ES-I3 (cell line): ENCODE results near the gene MCM9.

Experiments used
- H3K36me3 ChIP-seq: 2 replicates; pipeline ENCODE4 v1.6.1; 2013; ENCODE audit warnings: mild to moderate bottlenecking, low read length, control low read depth, moderate library complexity; ENCODE audit not compliant: insufficient read depth
- H3K4me1 ChIP-seq: 2 replicates; pipeline ENCODE4 v1.6.1; 2013; ENCODE audit warnings: mild to moderate bottlenecking, control low read depth, low read length; ENCODE audit not compliant: insufficient read depth
- H3K9ac ChIP-seq: 2 replicates; pipeline ENCODE4 v1.6.1; 2013; ENCODE audit warnings: low read depth, mild to moderate bottlenecking, low read length, moderate library complexity
- H3K9me3 ChIP-seq: 2 replicates; pipeline ENCODE4 v1.6.1; 2013; ENCODE audit warnings: mild to moderate bottlenecking, low read length, moderate library complexity; ENCODE audit not compliant: control insufficient read depth, insufficient read depth

The MCM9 gene

GRCh38 chr6:118894425-118895260, 40.3 kb downstream of the MCM9 start:
- Histone ChIP-seq H3K4me1 (peaks cover 9% of the 10 kb centered on the region), H3K36me3 (peaks cover 4% of the 10 kb centered on the region; the same call in 1 of the 2 replicates), H3K9me3 (no peaks in the 10 kb centered on the region), H3K9ac (peak overlapping the region; percentile 98)

GRCh38 chr6:118893807-118894424, 41.0 kb downstream of the MCM9 start, which contains the start of gene ASF1A:
Gene ASF1A (plus strand): TSS chr6:118894152. CDS start chr6:118894414, 262 bp downstream.
- Histone ChIP-seq H3K9me3 (no peaks in the 10 kb centered on the region), H3K4me1 (peaks cover 7% of the 10 kb centered on the region), H3K36me3 (peaks cover 3% of the 10 kb centered on the region; the same call in 1 of the 2 replicates), H3K9ac (peak within 1 kb of the TSS; percentile 98)

- H3K4me1 ChIP-seq: peaks cover 7% of the 10 kb centered on the region
- no peaks in the 10 kb centered on the region for H3K36me3 ChIP-seq
- no peaks in the 10 kb centered on the region for H3K9me3 ChIP-seq
Measured at GRCh38 chr6:118893064-118893806, 41.7 kb downstream of the MCM9 start.

GRCh38 chr6:118892355-118892991, 42.5 kb downstream of the MCM9 start:
- Histone ChIP-seq H3K36me3 (no peaks in the 10 kb centered on the region), H3K9ac (peak overlapping the region; percentile 82), H3K4me1 (peaks cover 7% of the 10 kb centered on the region), H3K9me3 (no peaks in the 10 kb centered on the region)

More at GRCh38 chr6:118893064-118893806, 41.7 kb downstream of the MCM9 start:
- H3K9ac ChIP-seq: peak overlapping the region; percentile 82

- no peaks in the 10 kb centered on the region for H3K36me3 ChIP-seq
- no peaks in the 10 kb centered on the region for H3K9me3 ChIP-seq
- peaks cover 7% of the 10 kb centered on the region; the same call in 1 of the 2 replicates for H3K4me1 ChIP-seq
- no peak overlapping the region for H3K9ac ChIP-seq
Measured at GRCh38 chr6:118890997-118891790, 43.8 kb downstream of the MCM9 start.

- H3K36me3 ChIP-seq: no peaks in the 10 kb centered on the region
- H3K9ac ChIP-seq: no peak overlapping the region
Measured at GRCh38 chr6:118889163-118889562, 45.8 kb downstream of the MCM9 start.

GRCh38 chr6:118886641-118887040, 48.3 kb downstream of the MCM9 start:
- Histone ChIP-seq H3K4me1 (peaks cover 11% of the 10 kb centered on the region), H3K36me3 (no peaks in the 10 kb centered on the region), H3K9me3 (no peaks in the 10 kb centered on the region), H3K9ac (no peak overlapping the region)

More at GRCh38 chr6:118889163-118889562, 45.8 kb downstream of the MCM9 start:
- Histone ChIP-seq H3K9me3 (no peaks in the 10 kb centered on the region), H3K4me1 (peaks cover 7% of the 10 kb centered on the region; the same call in 1 of the 2 replicates)

- no peak overlapping the region for H3K9ac ChIP-seq
- peaks cover 13% of the 10 kb centered on the region for H3K4me1 ChIP-seq
- no peaks in the 10 kb centered on the region for H3K36me3 ChIP-seq
- H3K9me3 ChIP-seq: no peaks in the 10 kb centered on the region
Measured at GRCh38 chr6:118882314-118882905, 52.5 kb downstream of the MCM9 start.

GRCh38 chr6:118881440-118882313, 53.3 kb downstream of the MCM9 start:
- no peaks in the 10 kb centered on the region for H3K36me3 ChIP-seq
- H3K9ac ChIP-seq: no peak overlapping the region
- peaks cover 13% of the 10 kb centered on the region for H3K4me1 ChIP-seq
- no peaks in the 10 kb centered on the region for H3K9me3 ChIP-seq

GRCh38 chr6:118877806-118878205, 57.2 kb downstream of the MCM9 start:
- Histone ChIP-seq H3K36me3 (no peaks in the 10 kb centered on the region), H3K9ac (no peak overlapping the region), H3K4me1 (peaks cover 13% of the 10 kb centered on the region), H3K9me3 (no peaks in the 10 kb centered on the region)

- no peak overlapping the region for H3K9ac ChIP-seq
- no peaks in the 10 kb centered on the region for H3K9me3 ChIP-seq
- peaks cover 3% of the 10 kb centered on the region for H3K4me1 ChIP-seq
- H3K36me3 ChIP-seq: no peaks in the 10 kb centered on the region
Measured at GRCh38 chr6:118876814-118877213, 58.1 kb downstream of the MCM9 start.

- Histone ChIP-seq H3K9ac (no peak overlapping the region), H3K36me3 (no peaks in the 10 kb centered on the region), H3K9me3 (no peaks in the 10 kb centered on the region), H3K4me1 (no peaks in the 10 kb centered on the region)
Measured at GRCh38 chr6:118876198-118876597, 58.8 kb downstream of the MCM9 start.
